Natural killer cell (primary cell): Measurements from ENCODE around the gene OR13J1. TPM values are rescaled to one million over a fixed set of nuclear protein-coding genes. Genes with fewer than 3 reads are reported as not detected.

Experiments used
- ATAC-seq, 3 donors: fragments of 150-1000 bp in 2 of 3; fragments of 200-7000 bp in 1 of 3; cut with Tn5 transposase; 1 replicate in 1 of 3; 2 replicates in 2 of 3; pipeline ENCODE4 v1.10.0; 2021; ENCODE audit warnings: mild to moderate bottlenecking in 2 of 3, moderate library complexity in 2 of 3
- DNase-seq, 2 donors: peaks; one replicate each; pipeline versions ENCODE4 v3.0.0 to v3.0.0-alpha.2; 2013 to 2021; ENCODE audit warnings: mixed read lengths in 1 of 2
- H3K27ac ChIP-seq: one replicate; pipeline ENCODE4 v1.5.1; 2013; ENCODE audit warnings: mild to moderate bottlenecking, low read length
- H3K27me3 ChIP-seq: one replicate; pipeline ENCODE4 v1.6.1; 2013; ENCODE audit warnings: low read length; ENCODE audit not compliant: control insufficient read depth, insufficient read depth
- H3K36me3 ChIP-seq: one replicate; pipeline ENCODE4 v1.6.1; 2013; ENCODE audit warnings: low read length; ENCODE audit not compliant: control insufficient read depth, insufficient read depth
- H3K4me1 ChIP-seq: one replicate; pipeline ENCODE4 v1.6.1; 2013; ENCODE audit warnings: low read length; ENCODE audit not compliant: control insufficient read depth, insufficient read depth
- H3K4me3 ChIP-seq: one replicate; pipeline ENCODE4 v1.5.1; 2013; ENCODE audit warnings: low read length
- H3K9me3 ChIP-seq: one replicate; pipeline ENCODE4 v1.6.1; 2013; ENCODE audit warnings: low read length; ENCODE audit not compliant: control insufficient read depth, insufficient read depth
- H3K27ac Mint-ChIP-seq, 2 donors: one replicate each; pipeline ENCODE4 v1.8.0; 2022; ENCODE audit warnings: mild to moderate bottlenecking in 2 of 2, mixed read lengths in 2 of 2, moderate library complexity in 1 of 2
- H3K27me3 Mint-ChIP-seq, 2 donors: one replicate each; pipeline ENCODE4 v1.8.0; 2022; ENCODE audit warnings: low read depth in 2 of 2, mixed read lengths in 2 of 2
- H3K36me3 Mint-ChIP-seq: one replicate; pipeline ENCODE4 v1.8.0; 2022; ENCODE audit warnings: mixed read lengths
- H3K4me1 Mint-ChIP-seq, 2 donors: one replicate each; pipeline ENCODE4 v1.8.0; 2022; ENCODE audit warnings: mixed read lengths in 2 of 2
- H3K4me3 Mint-ChIP-seq: one replicate; pipeline ENCODE4 v1.8.0; 2022; ENCODE audit warnings: mild to moderate bottlenecking, moderate library complexity, mixed read lengths
- H3K9me3 Mint-ChIP-seq, 2 donors: one replicate each; pipeline ENCODE4 v1.8.0; 2022; ENCODE audit warnings: mixed read lengths in 2 of 2
- CTCF ChIP-seq: fragments of 200-600 bp; IDR thresholded peaks from one replicate; pipeline ENCODE4 v1.8.0; 2022; ENCODE audit warnings: antibody characterized with exemption
- whole genome bisulfite sequencing: methylation state at CpG from one replicate; pipeline ENCODE4 v1.1.7; 2013; ENCODE audit warnings: missing lambda C conversion rate; ENCODE audit not compliant: insufficient coverage; 5-methylcytosine and 5-hydroxymethylcytosine counted together
- intact Hi-C: fragments of 100-400 bp; cut with micrococcal nuclease; formaldehyde crosslinking; loops from one replicate; pipeline ENCODE4 v1.14.2; 2022
- total RNA-seq, 4 donors: library from RNA; stranded (reverse); fragments of 120-200 nt in 1 of 4; gene quantifications; one replicate each; pipeline versions ENCODE4 v1.2.3 to v1.2.4, GENCODE V29; 2013 to 2022

The OR13J1 gene
- total RNA-seq, 3 donors from 2014 or later (not counting 1 experiment from before 2014, with no cell fraction given): not detected

DNA sequence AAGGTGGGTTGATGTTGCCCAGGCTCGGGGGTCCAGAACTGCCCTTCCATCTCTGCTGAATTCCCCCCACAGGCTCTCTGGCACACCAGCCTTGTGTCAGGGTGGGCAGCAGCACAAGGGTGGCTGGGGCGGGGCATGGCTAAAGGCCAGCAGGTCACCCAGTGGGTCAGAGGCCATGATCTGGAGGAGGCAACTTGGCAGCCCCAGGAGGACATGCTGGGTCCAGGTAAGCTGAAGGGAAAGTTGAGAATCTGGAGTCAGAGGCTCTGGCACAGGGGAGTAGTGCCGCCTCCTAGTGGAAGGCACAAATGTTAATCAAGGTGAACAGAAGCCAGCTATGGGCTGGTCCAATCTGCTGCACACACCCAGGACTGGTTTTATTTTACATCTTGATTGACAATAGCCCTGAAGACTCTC is 35.0 kb downstream of the OR13J1 start:
- 89% methylated on average over 3 of the region's 3 CpGs for WGBS
- Histone ChIP-seq H3K4me3 (no peak overlapping the region), H3K27ac (no peak overlapping the region), H3K4me1 (peaks cover 14% of the 10 kb centered on the region), H3K27me3 (no peaks in the 10 kb centered on the region), H3K9me3 (no peaks in the 10 kb centered on the region), H3K36me3 (no peaks in the 10 kb centered on the region)
- ATAC-seq: peak in 1 of 3 donors; percentile 42
- no peak overlapping the region for H3K4me3 Mint-ChIP-seq
- intact Hi-C loops: no loop called here
- no peak overlapping the region for H3K27ac Mint-ChIP-seq
- no peak for TF ChIP-seq CTCF
- peaks cover 2 to 20% of the 10 kb centered on the region in 2 donors for H3K4me1 Mint-ChIP-seq
- no peaks in the 10 kb centered on the region for H3K36me3 Mint-ChIP-seq
- peak in 1 of 2 donors; percentile 40 for DNase-seq
- H3K9me3 Mint-ChIP-seq: no peaks in the 10 kb centered on the region
- no peaks in the 10 kb centered on the region for H3K27me3 Mint-ChIP-seq

GRCh38 chr9:35834260-35835215 is 35.7 kb downstream of the OR13J1 start:
- H3K36me3 ChIP-seq: no peaks in the 10 kb centered on the region
- ATAC-seq (no peak), DNase-seq (no peak)
- no peak overlapping the region for H3K27ac ChIP-seq
- no peaks in the 10 kb centered on the region for H3K27me3 Mint-ChIP-seq
- 89% methylated on average over 14 of the region's 14 CpGs for WGBS
- H3K4me3 ChIP-seq: no peak overlapping the region
- H3K4me1 Mint-ChIP-seq: peaks cover 8 to 26% of the 10 kb centered on the region in 2 donors
- intact Hi-C loops: no loop called here
- TF ChIP-seq CTCF: no peak
- H3K27me3 ChIP-seq: no peaks in the 10 kb centered on the region
- no peak overlapping the region for H3K4me3 Mint-ChIP-seq
- no peaks in the 10 kb centered on the region for H3K9me3 Mint-ChIP-seq
- H3K4me1 ChIP-seq: peaks cover 19% of the 10 kb centered on the region
- H3K36me3 Mint-ChIP-seq: no peaks in the 10 kb centered on the region
- H3K27ac Mint-ChIP-seq: no peak overlapping the region
- no peaks in the 10 kb centered on the region for H3K9me3 ChIP-seq

DNA sequence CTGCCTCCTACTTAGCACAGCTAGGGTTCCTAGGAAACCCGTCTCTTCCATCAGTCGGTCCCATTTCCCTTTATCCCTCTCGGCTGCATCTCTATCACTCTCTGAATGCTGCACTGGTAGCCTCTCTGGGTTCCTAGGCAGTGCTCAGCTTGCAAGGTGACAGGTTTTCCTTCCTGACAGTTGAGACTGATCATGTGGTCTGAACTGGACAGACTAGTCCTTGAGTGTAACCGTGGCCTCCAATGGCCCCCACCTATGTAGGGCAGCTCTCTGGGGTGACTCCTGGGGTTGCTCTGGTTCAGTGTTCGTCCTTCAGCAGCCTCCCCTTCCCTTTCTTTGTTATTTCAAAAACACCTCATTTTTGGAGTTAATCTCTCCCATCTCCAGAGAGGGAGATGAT is 37.4 kb downstream of the OR13J1 start:
- H3K4me3 Mint-ChIP-seq: no peak overlapping the region
- no peaks in the 10 kb centered on the region for H3K27me3 ChIP-seq
- no peak overlapping the region for H3K27ac ChIP-seq
- DNase-seq (no peak), ATAC-seq (no peak)
- H3K27me3 Mint-ChIP-seq: no peaks in the 10 kb centered on the region
- peaks cover 28% of the 10 kb centered on the region for H3K4me1 ChIP-seq
- no peaks in the 10 kb centered on the region for H3K9me3 Mint-ChIP-seq
- intact Hi-C loops: no loop called here
- H3K9me3 ChIP-seq: no peaks in the 10 kb centered on the region
- H3K4me3 ChIP-seq: no peak overlapping the region
- H3K4me1 Mint-ChIP-seq: peaks cover 18 to 39% of the 10 kb centered on the region in 2 donors
- no peak for TF ChIP-seq CTCF
- H3K36me3 Mint-ChIP-seq: no peaks in the 10 kb centered on the region
- 78% methylated on average over 4 of the region's 5 CpGs for WGBS
- no peak overlapping the region for H3K27ac Mint-ChIP-seq
- H3K36me3 ChIP-seq: no peaks in the 10 kb centered on the region
